SH-SY5Y (cell line): ENCODE results near the gene BCL11A.

Source experiments
- GATA2 ChIP-seq: IDR thresholded peaks from 2 replicates; pipeline ENCODE4 v1.6.1; 2011; ENCODE audit warnings: mild to moderate bottlenecking, low read depth, low read length
- GATA3 ChIP-seq: IDR thresholded peaks from 2 replicates; pipeline ENCODE4 v1.6.1; 2011; ENCODE audit warnings: low read depth, mild to moderate bottlenecking, low read length, moderate library complexity

GRCh38 chr2:60602388-60602787 lies 48.9 kb upstream of the BCL11A start:
- TF ChIP-seq GATA3: no peak
- TF ChIP-seq GATA2: no peak
